Measurements from ENCODE around the gene KRT83. TPM values are rescaled to one million over a fixed set of nuclear protein-coding genes. Genes with fewer than 3 reads are reported as not detected.

KRT83 gene
- total and polyA plus RNA-seq, 10 of the 15 experiments (the other 5 are each of a cell fraction or from before 2014, with no cell fraction given): not detected

- no peaks in the 10 kb centered on the region for H4K20me1 ChIP-seq (ENCODE audit: control insufficient read depth, insufficient read depth)
- TF ChIP-seq ASH2L (IDR thresholded peaks at IDR 0.05; ENCODE audit: borderline replicate concordance, low read depth) (no peak), YY1 (IDR thresholded peaks at IDR 0.05; ENCODE audit: low read depth, low read length) (no peak)
- CTCF ChIA-PET: interaction anchor here (1.1 to 2.0 kb wide), 6 partner anchors 27 to 77 kb away, joined by 3 to 8 read pairs (median 4); no protein-coding TSS in a partner anchor
- POLR2A ChIA-PET: no interaction called here
- no peaks in the 10 kb centered on the region for H3K27me3 ChIP-seq (replicated peaks in 1 of 2; ENCODE audit: control insufficient read depth in 2 of 2, insufficient read depth in 2 of 2, low read length in 1 of 2)
- H3K9me3 ChIP-seq (replicated peaks; ENCODE audit: control insufficient read depth, insufficient read depth, low read length): no peaks in the 10 kb centered on the region
- no peaks in the 10 kb centered on the region for H3K79me2 ChIP-seq (ENCODE audit: control insufficient read depth, insufficient read depth, low read length)
- DNase-seq (ENCODE audit: low read depth, low spot score) (no peak), FAIRE-seq (no peak), ATAC-seq (no peak)
- no TSS peak for BruUV-seq (replicated peaks)
- WGBS (ENCODE audit: insufficient coverage, insufficient replicate concordance, low lambda C conversion rate, missing lambda C conversion rate): 33% methylated on average over 4 of the region's 4 CpGs
- H2AFZ ChIP-seq (ENCODE audit: control insufficient read depth, low read depth, low read length): no peak overlapping the region
- intact Hi-C loops (cut with micrococcal nuclease; ENCODE audit: unreplicated experiment) (no loop called here), in situ Hi-C loops (cut with MboI) (no loop called here)
- SMC1A ChIA-PET (ENCODE audit: uncharacterized antibody, unreplicated experiment): interaction anchor here (1.1 to 1.6 kb wide), 2 partner anchors 9 kb away, joined by 3 to 5 read pairs; no protein-coding TSS in a partner anchor
- H3K36me3 ChIP-seq (ENCODE audit: control insufficient read depth in 2 of 2, insufficient read depth in 2 of 2, low read length in 1 of 2): no peaks in the 10 kb centered on the region
- no peak overlapping the region for H3K4me2 ChIP-seq (ENCODE audit: control insufficient read depth, insufficient read depth)
- no peak overlapping the region for H3K9ac ChIP-seq (ENCODE audit: control insufficient read depth, insufficient read depth, low read length)
- no peak overlapping the region for H3K4me3 ChIP-seq
- H3K4me1 ChIP-seq (ENCODE audit: control insufficient read depth, insufficient read depth, low read length): peaks cover 6% of the 10 kb centered on the region
- H3K27ac ChIP-seq (ENCODE audit: control insufficient read depth, insufficient read depth): no peak overlapping the region
- RAD21 ChIA-PET (ENCODE audit: unreplicated experiment): no interaction called here
Measured at GRCh38 chr12:52284562-52285171, 36.5 kb downstream of the KRT83 start.

- no peaks in the 10 kb centered on the region for H3K36me3 ChIP-seq (ENCODE audit: control insufficient read depth in 2 of 2, insufficient read depth in 2 of 2, low read length in 1 of 2)
- no peaks in the 10 kb centered on the region for H4K20me1 ChIP-seq (ENCODE audit: control insufficient read depth, insufficient read depth)
- 31% methylated on average over 4 of the region's 4 CpGs for WGBS (ENCODE audit: insufficient coverage, insufficient replicate concordance, low lambda C conversion rate, missing lambda C conversion rate)
- no peak for FAIRE-seq
- H3K4me2 ChIP-seq (ENCODE audit: control insufficient read depth, insufficient read depth): no peak overlapping the region
- no peak overlapping the region for H3K4me3 ChIP-seq
- H2AFZ ChIP-seq (ENCODE audit: control insufficient read depth, low read depth, low read length): no peak overlapping the region
- in situ Hi-C loops (cut with MboI): no loop called here
- RAD21 ChIA-PET (ENCODE audit: unreplicated experiment): interaction anchor here (1.0 to 1.3 kb wide), 2 partner anchors 60 to 67 kb away, joined by 3 to 4 read pairs; no protein-coding TSS in a partner anchor
- H3K27me3 ChIP-seq (replicated peaks in 1 of 2; ENCODE audit: control insufficient read depth in 2 of 2, insufficient read depth in 2 of 2, low read length in 1 of 2): peaks cover 3% of the 10 kb centered on the region in 2 experiments; a peak in 2 of 4 replicates
- POLR2A ChIA-PET: no interaction called here
- H3K27ac ChIP-seq (ENCODE audit: control insufficient read depth, insufficient read depth): no peak overlapping the region
- no peak overlapping the region for H3K9ac ChIP-seq (ENCODE audit: control insufficient read depth, insufficient read depth, low read length)
- no TSS peak for BruUV-seq (replicated peaks)
- SMC1A ChIA-PET (ENCODE audit: uncharacterized antibody, unreplicated experiment): interaction anchor here (1.3 kb wide), 1 partner anchor 37 kb away, joined by 3 read pairs; no protein-coding TSS in a partner anchor
- no peak for ATAC-seq
- no peaks in the 10 kb centered on the region for H3K9me3 ChIP-seq (replicated peaks; ENCODE audit: control insufficient read depth, insufficient read depth, low read length)
- H3K4me1 ChIP-seq (ENCODE audit: control insufficient read depth, insufficient read depth, low read length): no peaks in the 10 kb centered on the region
- no peak for DNase-seq (ENCODE audit: low read depth, low spot score)
- CTCF ChIA-PET: interaction anchor here (0.8 to 6.4 kb wide), 13 partner anchors 10 to 109 kb away, joined by 3 to 84 read pairs (median 20); partner anchors contain the start of gene KRT81
- intact Hi-C loops (cut with micrococcal nuclease; ENCODE audit: unreplicated experiment): no loop called here
- H3K79me2 ChIP-seq (ENCODE audit: control insufficient read depth, insufficient read depth, low read length): no peaks in the 10 kb centered on the region
- no peak for TF ChIP-seq KDM1A (IDR thresholded peaks at IDR 0.05; ENCODE audit: borderline replicate concordance)
- no peak for TF ChIP-seq CHD4 (IDR thresholded peaks at IDR 0.05)
- no peak for TF ChIP-seq MEF2A (IDR thresholded peaks at IDR 0.05; ENCODE audit: insufficient read depth, low read depth, low read length)
- TF ChIP-seq NFYA (IDR thresholded peaks at IDR 0.05; ENCODE audit: borderline replicate concordance, low read depth, low read length): no peak
- no peak for TF ChIP-seq ZNF274 (IDR thresholded peaks at IDR 0.05; ENCODE audit: insufficient read depth, insufficient read length)
- TF ChIP-seq ASH2L (IDR thresholded peaks at IDR 0.05; ENCODE audit: borderline replicate concordance, low read depth): no peak
- no peak for TF ChIP-seq ZNF622 (IDR thresholded peaks at IDR 0.05)
- no peak for TF ChIP-seq IRF3 (IDR thresholded peaks at IDR 0.05)
- TF ChIP-seq NR2F1 (conservative IDR thresholded peaks at IDR 0.05): no peak
- no peak for TF ChIP-seq NBN (IDR thresholded peaks at IDR 0.05)
- TF ChIP-seq IKZF2 (IDR thresholded peaks at IDR 0.05): no peak
- no peak for TF ChIP-seq NKRF (conservative IDR thresholded peaks at IDR 0.05)
Measured at GRCh38 chr12:52280796-52281560, 40.2 kb downstream of the KRT83 start.

All from GM12878 (cell line).